Activated CD8-positive, alpha-beta memory T cell treated with anti-CD3 and anti-CD28 coated beads for 4 hours (primary cell): ENCODE measurements around the gene RIN3.
"Not testable (repeated sequence)": the region's sequence is repeated elsewhere in the genome, so short reads cannot be mapped to it uniquely, and the experiment has no call there.

Experiments used
- DNase-seq, 2 donors: peaks; one replicate each; pipeline ENCODE4 v3.0.0-alpha.2; 2020; ENCODE audit warnings: low read depth in 2 of 2

The RIN3 gene

DNA sequence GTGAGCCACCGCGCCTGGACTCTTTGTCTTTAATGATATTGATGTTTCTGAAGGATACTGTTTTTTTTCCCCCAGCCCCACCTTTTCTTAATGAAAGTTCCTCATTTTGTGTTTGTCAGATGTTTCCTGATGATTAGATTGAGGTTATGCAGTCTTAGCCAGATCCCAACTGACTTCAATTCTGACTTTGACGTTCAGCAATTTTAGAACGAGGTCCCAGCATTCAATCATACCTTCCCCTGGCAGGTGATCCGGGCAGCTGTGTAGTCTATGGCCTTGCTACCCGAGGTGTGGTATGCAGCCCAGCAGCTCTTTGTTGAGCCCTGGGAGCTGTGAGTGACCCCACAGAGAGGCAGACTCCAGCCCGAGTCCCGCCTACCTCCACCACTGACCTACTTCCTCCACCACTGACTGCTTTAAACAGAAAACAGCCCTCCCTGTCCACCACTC, 152.1 kb downstream of the RIN3 start:
- DNase-seq, result no peak

- DNase-seq, result no peak
Observed at GRCh38 chr14:92666251-92666650, 152.7 kb downstream of the RIN3 start.

DNA sequence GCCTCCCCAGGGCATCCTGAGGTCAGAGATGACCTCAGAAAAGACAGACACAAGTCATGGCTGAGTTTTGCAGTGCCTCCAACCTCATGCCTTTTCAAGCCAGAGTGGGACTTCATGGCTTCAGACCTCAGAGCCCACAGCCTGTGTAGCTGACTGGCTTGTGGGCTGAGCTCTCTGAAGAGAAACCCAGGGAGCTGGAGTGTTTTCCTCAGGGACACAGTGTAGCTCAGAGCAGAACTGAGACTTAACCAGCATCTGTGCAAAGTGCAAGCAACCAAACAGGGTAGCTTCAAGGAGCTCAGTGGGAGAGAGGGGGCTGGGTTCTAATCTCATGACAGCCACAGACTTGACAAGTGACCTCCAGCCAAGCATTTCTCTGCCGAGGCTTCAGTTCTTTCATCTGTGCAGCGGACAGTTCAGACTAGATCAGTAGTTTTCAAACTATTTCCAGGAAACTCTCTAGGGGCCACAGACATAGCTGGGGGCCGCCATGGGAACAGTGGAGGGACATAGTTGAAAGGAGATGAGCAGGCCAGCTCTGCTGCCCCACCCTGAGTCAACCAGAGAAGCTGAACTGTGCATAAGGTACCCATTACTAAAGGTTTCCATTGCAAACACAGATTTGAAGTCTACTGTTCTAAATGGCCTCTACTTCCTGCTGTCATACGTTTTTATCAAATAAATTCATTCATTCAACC, 154.8 kb downstream of the RIN3 start:
- no peak for DNase-seq

DNA sequence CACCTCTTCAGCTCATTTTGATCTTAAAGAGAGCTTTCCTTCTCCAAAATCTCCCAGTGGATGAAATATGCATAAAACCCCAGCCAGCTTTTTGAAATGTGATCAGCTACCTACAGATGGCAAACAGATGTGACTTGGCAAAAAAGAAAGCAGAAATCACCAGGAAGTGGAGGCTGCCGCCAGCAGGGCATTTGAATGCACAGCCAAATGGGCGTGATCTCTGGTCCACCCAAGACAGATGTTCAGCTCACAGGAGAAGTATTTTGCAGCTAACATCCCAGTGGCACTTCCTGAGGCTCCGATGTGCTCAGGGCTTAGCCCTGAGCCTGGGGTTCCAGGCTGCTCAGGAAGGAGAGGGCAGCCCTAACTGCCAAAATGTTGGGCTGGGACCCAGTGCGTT, 156.6 kb downstream of the RIN3 start:
- no peak for DNase-seq

DNA sequence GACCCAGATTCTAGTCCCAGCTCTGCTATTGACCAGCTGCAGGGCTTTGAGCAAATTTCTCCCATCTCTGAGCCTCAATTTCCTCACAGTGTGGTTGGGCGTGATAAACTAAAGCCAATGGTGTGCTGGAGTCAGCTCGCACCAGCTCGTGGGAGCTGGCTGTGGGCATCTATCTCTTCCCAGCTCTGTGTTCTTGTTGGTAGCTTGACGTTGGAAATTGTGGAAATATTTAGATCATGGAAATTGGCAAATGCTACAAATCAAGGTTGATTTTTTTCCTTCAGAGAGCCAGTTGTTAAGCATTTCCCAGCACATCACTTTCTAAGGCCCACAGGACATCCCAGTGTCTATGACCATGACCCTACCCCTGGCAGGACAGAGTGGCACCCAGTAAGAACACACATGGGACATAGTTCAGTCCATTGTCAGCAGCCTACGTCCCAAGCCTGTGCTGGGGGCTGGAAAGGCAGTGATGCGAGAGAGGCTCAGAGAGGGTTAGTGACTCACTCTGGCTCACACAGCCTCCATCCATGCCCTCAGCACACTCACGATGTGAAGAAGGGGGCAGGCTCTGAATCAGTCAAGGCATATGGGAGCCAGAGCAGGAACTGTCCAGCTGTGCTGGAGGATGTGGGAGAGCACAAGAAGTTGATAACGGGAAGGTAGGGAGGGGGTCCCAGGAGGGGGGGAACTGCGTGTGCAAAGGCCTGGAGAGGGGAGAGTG, 157.2 kb downstream of the RIN3 start:
- no peak for DNase-seq

GRCh38 chr14:92673601-92674150, 160.1 kb downstream of the RIN3 start:
- no peak for DNase-seq

- no peak for DNase-seq
Observed at GRCh38 chr14:92675421-92675820, 161.8 kb downstream of the RIN3 start.

GRCh38 chr14:92675976-92676375, 162.4 kb downstream of the RIN3 start:
- DNase-seq, result no peak

- no peak for DNase-seq
Observed at GRCh38 chr14:92676403-92677086, 163.0 kb downstream of the RIN3 start.

DNA sequence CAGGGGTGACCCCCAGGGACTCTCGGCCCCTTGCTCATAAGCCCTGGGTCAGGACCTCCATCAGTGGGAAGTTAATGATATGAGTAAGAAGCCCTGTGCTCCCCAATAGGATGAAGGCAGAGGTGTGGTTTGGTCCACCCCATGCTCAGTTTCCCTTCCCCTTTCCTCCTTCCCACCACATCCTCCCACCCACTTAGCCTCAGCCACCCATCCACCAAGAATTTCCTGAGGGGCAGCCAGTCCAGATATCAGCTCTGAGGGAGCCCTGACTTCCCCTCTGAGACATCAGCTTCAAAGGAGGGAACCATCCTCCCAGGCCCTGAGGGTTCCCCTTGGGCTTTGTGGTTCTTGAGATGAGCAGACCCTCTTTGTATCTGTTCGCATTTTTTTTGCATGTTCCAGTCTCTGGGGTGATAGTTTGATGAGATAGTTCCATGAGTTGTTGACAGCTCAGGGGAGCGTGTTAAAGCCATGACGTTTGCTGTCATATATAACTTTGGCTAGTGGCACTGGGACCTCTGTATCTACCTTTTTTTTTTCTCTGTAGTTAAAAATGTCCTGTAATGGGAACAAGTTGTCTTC, 163.6 kb downstream of the RIN3 start:
- DNase-seq, result no peak

DNA sequence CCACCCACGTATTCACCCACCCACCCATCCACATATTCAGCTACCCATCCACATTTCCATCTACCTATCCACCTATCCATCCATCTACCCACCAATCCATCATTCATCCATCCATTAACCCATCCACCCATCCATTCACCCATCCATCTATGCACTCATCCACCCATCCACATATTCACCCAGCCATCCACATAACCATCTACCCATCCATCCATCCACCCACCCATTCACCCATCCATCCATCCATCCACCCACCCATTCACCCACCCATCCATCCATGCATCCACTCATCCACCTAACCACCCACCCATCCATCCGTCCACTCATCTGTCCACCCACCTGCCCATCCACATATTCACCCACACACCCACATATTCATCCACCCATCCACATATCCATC, 164.4 kb downstream of the RIN3 start:
- no peak for DNase-seq

DNA sequence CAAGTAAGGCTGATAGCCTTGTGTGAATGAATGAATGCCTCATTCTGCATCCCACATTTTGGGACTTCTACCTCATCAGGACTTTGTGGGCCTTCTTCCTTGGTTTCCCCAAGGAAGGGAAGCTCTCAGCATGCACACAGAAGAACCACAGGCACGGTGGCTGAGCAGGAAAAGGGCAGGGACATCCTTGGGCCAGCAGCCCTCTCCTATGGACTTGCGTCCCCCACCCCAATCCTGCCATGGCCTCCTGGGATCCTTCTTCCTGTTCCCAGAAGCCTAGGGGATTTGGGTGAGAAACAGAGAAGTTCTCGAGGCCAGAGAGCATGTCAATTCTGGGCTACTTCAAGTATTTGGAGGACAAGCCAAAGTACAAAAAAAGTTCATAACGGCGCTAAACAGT, 165.2 kb downstream of the RIN3 start:
- no peak for DNase-seq

GRCh38 chr14:92679246-92679645, 165.7 kb downstream of the RIN3 start:
- DNase-seq, result no peak

- DNase-seq, result not testable (repeated sequence)
Observed at GRCh38 chr14:92680330-92680729, 166.7 kb downstream of the RIN3 start.

DNA sequence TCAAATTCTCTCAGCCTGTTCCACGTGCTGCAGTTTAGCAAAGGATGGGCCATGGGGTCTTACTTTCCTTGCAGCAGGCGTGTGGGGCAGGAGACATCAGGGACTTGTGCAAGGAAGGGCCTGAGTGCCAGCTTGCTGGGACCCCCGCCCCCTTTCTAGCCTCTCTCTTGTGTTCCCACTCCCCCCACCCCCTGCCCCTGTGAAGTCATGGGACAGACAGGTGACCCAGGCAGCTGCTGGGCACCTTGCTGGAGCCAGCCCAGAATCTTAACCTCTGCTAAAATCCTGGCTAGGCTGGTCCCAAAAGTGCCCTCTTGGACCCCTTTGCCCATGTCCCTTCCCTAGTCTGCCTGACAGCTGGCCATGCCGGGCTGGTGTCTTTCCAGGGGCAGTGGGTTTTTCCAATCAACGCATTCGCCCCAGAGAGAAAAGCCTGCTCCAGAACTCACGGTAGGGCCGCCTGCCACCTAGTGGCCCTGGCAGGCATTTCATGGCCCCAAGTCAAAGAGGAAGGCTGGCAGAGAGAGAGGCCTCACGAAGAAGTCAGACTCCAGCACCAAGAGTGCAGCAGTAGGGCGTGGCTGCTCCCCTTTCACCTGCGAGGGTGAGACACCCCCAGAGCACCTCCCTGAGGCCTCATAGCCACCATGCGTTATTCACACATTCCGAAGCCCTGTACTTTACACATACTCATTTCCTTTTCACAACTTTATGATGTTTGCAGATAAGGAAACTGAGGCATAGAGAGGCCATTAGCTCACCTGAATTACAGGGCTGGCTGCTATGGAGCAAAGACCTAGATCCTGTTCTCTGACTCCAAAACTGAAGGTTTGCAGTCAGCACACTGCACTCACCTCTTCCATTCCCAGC, 167.4 kb downstream of the RIN3 start:
- peak; percentile 53 to 58 for DNase-seq

GRCh38 chr14:92683041-92683440, 169.5 kb downstream of the RIN3 start:
- DNase-seq, result no peak

- no peak for DNase-seq
Observed at GRCh38 chr14:92684801-92685560, 171.4 kb downstream of the RIN3 start.

DNA sequence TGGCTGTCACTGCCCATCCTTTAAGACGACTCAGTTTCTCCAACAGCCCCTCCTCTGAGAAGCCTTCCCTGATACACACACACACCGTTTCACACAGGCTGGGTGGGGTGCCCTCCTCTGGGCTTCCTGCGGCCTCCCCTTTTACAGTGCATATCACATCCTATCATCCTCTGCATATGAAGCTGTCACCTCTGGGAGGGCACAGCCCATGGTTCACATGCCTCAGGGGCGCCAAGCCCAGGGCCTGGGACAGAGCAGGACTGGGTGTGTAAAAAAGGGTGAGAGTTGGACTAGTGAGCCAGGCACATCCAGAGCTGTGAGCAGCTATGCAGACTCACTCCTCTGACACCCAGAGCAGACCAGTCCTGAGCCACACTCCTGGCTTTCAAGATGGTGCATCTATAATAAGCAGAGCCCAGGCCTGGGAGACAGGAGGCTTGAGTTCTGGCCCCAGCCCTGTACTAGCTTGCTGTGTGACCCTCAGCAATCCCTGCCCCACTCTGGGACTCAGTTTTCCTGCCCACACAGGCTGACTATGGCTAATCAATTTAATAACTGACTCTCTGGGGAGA, 172.3 kb downstream of the RIN3 start:
- no peak for DNase-seq

DNA sequence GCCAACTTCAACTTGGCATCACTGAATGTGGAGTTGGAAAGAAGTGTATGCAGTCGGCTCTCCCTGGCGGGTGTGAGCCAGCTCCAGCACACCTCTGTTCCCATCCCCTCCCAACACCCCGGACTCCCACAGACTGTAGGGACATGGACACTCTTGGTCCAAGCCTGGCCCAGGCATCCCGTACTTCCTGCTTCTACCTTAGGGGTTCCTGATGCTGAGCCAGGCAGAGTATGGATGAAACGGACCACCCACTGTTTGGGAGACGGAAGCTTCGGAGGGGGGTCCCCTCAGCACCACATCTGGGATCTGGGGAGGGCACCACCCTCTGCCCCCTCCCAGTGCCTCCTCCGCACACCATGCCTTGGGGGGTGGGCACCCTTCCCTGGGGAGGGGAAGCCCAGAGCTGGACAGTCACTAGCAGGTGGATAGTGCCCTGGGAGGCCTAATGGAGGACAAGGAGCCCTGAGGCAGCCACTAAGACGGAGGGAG, 172.9 kb downstream of the RIN3 start:
- no peak for DNase-seq

GRCh38 chr14:92686900-92687427, 173.4 kb downstream of the RIN3 start:
- DNase-seq, result peak; percentile 21 to 47
